WTC11 (cell line): ENCODE measurements around the gene PUM1.

ENCODE experiments used
- TCF7 ChIP-seq: sonication (generic); formaldehyde crosslinking; IDR thresholded peaks from 2 replicates; pipeline ENCODE4 v1.8.0; 2022; ENCODE audit warnings: mild to moderate bottlenecking, low read depth, missing genetic modification reagents, moderate library complexity
- TF ChIP-seq, protein P1 (sequence below): fragments of 200-600 bp; IDR thresholded peaks from 2 replicates; pipeline ENCODE4 v1.8.0; 2022; ENCODE audit warnings: antibody characterized with exemption
- TF ChIP-seq, protein P2 (sequence below): sonication (generic); formaldehyde crosslinking; conservative IDR thresholded peaks from 2 replicates; pipeline ENCODE4 v1.8.1; 2022; ENCODE audit warnings: mild to moderate bottlenecking, missing genetic modification reagents

DNA sequence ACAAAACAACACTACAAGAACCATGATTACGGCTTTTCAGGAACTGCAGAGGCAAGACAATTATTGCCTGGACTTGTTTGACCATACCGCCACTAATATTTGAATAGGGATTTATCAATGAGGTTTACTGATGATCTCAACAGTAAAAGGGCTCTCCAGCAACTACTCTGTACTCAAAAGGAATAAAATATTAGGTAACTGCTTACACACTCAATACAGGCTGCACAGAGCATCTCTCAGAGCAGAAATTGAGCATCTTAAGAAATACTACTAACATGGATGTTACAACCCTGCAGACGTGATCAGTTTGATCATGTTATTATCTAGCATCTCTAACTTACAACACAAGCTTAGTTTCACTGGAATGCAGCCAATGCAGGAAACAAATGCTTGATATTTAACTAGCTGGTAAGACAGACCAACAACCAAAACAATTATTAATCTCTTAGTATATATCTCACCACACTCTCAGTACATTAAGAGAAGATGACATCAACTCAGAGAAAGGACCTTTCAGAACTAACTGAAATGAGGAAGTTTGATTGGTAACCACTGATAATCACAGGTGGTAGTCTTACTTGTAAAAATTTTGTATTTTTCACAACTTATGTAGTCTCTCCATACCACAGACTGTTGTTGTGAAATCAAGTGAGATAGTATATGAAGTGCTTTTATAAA, 52.2 kb downstream of the PUM1 start:
- TF ChIP-seq TCF7 (CRISPR knock-in tag) = no peak
- TF ChIP-seq, protein P1, sequence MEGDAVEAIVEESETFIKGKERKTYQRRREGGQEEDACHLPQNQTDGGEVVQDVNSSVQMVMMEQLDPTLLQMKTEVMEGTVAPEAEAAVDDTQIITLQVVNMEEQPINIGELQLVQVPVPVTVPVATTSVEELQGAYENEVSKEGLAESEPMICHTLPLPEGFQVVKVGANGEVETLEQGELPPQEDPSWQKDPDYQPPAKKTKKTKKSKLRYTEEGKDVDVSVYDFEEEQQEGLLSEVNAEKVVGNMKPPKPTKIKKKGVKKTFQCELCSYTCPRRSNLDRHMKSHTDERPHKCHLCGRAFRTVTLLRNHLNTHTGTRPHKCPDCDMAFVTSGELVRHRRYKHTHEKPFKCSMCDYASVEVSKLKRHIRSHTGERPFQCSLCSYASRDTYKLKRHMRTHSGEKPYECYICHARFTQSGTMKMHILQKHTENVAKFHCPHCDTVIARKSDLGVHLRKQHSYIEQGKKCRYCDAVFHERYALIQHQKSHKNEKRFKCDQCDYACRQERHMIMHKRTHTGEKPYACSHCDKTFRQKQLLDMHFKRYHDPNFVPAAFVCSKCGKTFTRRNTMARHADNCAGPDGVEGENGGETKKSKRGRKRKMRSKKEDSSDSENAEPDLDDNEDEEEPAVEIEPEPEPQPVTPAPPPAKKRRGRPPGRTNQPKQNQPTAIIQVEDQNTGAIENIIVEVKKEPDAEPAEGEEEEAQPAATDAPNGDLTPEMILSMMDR = no peak
- TF ChIP-seq, protein P2, sequence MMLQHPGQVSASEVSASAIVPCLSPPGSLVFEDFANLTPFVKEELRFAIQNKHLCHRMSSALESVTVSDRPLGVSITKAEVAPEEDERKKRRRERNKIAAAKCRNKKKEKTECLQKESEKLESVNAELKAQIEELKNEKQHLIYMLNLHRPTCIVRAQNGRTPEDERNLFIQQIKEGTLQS = no peak
